NCI-H748 (cell line): ENCODE results near the gene MMP11.

Experiments used
- DNase-seq: peaks from one replicate; lab custom pipeline; 2025; ENCODE audit not compliant: unreplicated experiment; lab: John Stamatoyannopoulos, UW

Gene MMP11

DNA sequence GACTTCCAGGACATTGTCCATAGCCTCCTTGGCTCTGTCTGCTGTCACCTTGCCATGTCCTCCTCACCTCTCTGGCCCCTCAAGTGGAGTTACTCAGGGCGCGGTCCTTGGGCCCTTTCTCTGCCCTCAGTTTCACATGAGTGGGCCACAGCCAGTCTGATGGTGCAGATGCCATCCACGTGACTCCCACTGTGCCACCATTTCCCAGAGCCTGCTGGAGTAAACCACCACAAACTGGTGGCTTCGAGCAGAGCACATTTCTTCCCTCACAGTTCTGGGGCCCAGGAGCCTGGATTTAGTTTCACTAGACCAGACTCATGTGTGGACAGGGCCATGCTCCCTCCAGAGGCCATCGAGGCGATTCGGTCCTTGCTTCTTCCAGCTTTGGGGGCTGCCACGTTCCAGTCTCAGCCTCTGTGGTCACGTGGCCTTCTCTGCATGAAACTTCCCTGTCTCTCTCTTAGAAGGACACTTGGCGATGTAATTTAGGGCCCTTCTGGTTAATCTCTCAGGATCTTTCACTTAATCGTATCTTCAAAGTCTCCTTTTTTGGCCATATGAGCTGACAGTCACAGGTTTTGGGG lies 28.7 kb downstream of the MMP11 start:
- DNase-seq = no peak

DNA sequence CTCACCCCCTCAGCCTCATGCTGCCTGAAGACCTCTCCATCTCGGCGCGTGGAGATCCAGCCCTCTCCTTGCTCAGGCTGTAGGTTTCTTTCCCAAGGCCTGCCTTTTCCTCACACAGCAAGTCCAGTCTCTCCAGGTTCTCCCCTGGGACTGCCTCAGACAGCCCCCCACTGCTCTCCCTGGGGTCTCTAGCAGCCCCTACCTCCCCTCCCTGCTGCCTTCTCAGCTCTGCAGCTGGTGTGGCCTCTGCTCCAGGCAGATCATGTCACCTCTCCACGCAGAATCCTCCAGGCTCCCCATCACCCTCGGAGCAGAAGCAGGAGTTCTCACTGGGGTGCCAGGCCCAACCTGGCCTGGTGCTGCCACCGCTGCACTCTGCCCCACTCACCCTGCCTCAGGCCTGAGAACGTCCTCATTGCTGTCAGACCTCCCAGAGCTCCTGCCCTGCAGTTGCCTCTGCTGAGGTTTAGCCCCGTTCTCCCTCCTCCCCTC lies 29.3 kb downstream of the MMP11 start:
- no peak for DNase-seq

DNA sequence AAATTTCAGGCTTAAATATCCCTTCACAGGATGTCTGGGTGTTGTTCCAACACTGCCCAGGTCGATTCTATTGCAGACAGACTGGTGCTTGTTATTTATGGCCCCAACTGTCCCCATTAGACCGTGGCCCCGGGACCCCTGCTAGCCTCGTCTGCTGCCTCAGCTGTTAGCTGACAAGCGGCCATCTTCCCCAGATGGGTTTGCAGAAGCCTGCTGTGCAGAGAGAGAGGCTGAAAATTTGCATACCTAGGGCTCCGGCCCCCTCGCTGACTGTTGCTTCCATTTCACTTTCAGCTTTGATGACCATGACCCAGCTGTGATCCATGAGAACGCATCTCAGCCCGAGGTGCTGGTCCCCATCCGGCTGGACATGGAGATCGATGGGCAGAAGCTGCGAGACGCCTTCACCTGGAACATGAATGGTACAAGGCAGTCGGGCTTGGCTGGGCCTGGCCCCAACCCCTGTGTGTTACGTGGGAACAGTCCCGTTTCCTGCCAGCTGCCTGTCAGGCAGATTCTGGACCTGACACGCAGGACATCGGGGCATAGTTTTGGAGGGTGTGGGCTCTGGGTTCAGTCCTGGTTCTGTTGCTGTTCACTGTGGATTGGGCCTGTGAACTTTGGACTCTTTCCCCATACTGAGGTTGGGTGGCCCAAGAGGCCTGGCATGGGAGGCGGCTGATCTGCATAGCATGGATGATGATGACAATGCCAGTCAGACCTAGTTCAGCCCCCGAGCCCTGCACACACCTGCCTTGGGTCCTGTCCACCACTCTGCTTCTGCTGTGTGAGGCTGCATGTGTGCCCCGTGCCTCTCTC lies 30.6 kb downstream of the MMP11 start:
- DNase-seq = no peak

DNA sequence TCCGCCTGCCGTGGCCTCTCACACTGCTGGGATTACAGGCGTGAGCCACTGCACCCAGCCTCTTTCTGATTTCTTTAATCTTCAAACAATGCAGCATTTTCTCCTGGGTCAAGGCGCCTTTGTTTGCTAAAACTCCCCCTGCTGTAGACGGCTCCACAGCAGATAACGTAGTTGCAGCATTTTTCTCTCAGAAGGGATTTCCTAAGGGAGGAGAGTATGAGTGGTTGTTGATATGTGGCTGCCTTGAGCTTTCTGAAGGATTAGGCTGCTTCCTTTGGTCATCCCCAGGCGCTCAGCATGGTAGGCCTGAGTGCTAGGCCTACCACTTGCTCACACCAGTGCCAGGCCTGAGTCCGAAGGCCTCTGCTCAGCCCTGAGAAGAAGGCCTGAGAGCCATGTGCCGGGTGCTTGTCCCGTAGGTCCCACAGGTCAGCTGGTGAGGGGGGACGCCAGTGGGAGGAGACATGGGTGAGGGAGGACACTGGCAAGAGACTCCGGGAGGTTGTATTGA lies 32.2 kb downstream of the MMP11 start:
- DNase-seq = no peak

DNA sequence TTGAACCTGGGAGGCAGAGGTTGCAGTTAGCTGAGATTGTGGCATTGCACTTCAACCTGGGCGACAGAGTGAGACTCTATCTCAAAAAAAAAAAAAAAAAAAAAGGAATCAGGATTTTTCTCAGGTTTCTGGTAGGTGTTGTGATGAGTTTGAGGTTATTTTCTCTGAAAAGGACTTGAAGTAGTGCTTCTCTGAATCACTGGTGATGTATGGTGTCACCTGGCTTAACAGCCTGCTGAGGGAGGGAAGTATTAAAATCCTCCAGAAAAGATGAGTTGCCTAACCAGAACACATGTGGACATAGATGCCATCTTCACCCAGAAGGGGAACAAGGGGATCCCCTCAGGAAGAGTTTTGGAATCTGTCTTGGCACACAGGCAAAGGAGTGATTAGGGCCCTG lies 34.2 kb downstream of the MMP11 start:
- no peak for DNase-seq

DNA sequence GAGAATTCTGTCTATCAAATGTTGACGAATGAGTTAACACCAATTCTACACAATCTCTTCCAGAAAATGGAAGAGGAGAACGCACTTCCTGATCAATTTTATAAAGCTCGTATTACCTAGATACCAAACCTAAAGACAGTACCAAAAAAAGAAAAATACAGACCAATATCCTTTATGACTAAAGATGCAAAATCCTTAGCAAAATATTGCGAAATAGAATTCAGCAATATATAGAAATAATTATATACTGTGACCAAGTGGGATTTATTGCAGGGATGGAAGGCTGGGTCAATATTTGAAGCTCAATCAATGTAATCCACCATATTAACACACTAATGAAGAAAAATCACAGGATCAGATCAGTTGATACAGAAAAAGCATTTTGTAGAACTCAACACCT lies 39.7 kb downstream of the MMP11 start:
- no peak for DNase-seq

DNA sequence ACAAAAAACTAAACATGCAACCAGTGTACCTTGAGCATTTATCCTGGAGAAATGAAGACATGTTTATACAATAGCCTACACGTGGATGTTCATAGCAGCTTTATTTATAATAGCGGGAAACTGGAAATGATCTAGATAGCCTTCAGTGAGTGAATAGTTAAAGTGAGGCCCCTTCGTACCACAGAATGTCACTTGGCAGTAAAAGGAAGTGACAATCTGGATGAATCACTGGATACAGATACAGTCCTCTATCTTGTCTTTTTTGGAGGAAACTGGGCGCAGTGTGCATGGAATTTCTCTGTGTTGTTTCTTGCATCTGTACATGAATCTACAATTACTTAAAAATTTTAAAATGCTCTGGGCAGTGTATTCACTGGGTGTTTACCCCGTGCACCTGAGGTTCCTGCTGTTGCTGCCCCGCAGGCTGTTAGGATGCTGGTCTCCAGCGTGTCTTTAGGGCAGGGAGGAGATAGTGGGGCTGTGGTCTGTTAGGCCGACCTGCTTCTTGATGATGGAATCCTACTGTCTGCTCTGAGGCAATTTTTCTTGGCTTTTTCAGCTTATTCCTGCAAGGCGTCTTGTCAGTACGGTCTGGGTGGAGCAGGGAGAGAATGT lies 43.0 kb downstream of the MMP11 start:
- DNase-seq = no peak

DNA sequence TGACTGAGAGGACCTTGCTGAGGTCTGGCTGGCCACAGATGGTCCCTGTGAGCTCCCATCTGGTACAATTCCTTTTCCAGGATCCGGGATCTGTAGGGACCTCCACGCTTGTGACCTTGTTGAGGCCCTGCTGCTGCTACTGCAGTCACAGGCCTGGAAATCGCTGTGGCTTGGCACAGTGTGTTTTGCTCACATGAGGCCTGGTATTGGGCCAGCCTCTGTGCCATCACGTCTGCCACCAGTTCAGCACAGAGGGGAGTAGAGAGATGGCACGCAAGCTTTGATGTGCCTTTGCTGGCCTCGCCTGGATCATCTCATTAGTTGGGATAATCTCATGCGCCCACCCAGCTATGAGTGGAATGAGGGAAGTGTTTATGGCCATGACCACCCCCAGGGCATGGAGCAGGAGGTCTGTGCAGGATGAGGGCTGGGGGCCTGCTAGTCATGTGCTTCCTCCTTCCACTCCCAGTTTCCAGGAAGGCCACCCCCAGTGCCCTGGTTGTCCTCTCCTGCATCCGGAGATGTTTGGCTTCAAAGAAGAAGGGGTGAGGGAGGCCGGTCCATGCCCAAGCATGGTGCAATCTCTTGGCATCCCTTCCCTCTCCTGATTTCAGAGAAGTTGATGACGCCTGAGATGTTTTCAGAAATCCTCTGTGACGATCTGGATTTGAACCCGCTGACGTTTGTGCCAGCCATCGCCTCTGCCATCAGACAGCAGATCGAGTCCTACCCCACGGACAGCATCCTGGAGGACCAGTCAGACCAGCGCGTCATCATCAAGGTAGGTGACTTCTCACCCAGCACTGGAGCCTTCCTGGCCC lies 43.7 kb downstream of the MMP11 start:
- no peak for DNase-seq

DNA sequence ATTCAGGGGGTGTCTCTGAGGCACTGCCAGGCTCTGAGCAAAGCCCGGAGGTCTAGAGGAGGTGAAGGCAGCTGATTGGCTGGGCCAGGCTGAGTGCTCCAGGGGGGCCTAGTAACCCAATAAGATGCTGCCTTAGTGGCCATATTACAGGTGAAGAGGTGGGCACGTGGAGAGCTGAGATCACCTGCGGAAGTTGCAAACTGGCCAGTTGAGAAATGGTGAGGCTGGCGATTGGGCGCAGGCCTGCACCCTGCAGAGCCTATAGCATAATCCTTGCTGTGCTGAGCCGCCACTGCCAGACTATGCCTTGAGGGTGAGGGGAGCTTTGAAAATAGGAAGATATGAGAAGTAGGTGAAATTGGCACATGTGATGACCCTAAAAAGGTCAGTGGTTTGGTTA lies 44.5 kb downstream of the MMP11 start:
- no peak for DNase-seq

DNA sequence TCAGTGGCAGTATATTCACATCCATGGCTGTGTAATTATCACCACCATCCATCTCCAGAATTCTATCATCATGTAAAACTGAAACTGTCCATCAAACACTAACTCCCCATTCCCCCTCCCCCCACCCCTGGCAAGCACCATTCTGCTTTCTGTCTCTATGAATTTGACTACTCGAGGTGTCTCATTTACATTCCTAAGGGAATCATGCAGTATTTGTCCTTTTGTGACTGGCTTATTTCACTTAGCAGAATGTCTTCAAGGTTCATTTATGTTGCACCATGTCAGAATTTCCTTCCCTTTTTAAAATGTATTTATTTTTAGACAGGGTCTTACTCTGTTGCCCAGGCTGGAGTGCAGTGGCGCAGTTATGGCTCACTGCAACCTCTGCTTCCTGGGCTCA lies 45.9 kb downstream of the MMP11 start:
- no peak for DNase-seq

DNA sequence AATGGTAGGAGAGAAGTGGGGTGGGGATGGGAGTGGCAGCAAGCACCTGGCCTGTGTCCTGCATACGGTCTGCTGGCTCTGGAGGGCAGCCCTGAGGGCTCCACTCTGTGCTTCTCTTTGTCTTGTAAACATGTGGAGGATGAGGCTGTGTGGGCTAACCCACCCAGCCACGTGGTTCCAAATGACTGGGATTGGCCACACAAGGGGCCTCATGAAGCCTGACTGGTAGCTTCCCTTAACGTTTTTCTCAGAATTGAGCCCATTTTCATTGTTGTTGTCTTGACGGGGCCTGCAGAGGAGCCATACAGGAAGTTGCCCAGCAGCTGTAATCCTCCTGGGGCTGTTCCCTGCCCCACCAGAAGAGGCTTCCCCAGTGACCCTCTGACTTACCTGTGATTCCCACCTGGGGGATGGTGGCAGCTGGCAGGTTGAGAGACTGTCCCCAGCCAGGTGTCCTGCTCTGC lies 48.1 kb downstream of the MMP11 start:
- DNase-seq = no peak

DNA sequence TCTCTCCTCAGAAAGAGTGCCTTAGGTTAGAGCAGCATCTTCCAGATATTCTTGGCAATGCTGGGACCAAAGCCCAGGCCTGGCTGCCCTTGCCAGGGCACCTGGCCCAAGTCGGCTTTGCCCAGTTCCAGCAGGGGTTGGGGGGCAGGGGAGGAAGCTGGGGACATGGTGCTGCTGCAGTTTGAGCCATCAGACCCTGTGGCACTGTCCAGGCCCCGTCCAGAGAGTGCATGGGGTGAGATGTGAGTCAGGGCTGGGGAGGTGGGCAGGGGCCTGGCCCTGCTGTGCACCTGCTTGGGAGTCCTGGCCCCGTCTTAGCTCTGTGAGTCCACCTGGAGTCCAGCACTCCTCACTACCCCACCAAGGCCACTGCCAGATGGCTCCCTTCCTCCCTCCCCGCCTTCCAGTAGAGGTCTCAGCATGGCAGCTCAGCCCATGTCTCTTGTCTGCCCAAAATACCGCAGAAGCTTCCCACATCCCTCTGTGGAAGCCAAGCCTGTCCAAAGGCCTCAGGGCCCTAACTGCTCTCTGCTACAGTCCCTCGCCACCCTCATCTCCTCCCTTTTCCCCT lies 49.5 kb downstream of the MMP11 start:
- DNase-seq = no peak

DNA sequence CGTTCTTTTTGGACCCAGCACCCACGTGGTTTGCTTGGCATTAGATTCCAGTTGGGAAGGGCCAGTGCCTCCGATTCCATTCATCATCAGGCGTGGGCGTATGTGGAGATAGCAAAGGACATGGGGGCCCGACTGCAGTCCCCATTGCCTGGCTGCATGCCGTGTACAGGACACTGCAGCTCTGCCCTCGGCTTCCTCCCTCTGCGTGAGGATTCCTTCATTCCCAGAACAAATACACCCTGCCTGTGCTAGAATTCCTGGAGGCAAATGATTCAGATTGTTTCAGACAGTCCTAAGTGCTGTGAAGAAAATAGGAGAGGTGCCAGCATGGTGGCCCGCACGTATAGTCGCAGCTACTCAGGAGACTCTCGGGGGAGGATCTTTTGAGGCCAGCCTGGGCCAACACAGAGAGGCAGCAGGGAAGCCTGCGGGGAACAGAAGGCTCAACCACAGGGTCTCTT lies 50.7 kb downstream of the MMP11 start:
- DNase-seq = no peak

DNA sequence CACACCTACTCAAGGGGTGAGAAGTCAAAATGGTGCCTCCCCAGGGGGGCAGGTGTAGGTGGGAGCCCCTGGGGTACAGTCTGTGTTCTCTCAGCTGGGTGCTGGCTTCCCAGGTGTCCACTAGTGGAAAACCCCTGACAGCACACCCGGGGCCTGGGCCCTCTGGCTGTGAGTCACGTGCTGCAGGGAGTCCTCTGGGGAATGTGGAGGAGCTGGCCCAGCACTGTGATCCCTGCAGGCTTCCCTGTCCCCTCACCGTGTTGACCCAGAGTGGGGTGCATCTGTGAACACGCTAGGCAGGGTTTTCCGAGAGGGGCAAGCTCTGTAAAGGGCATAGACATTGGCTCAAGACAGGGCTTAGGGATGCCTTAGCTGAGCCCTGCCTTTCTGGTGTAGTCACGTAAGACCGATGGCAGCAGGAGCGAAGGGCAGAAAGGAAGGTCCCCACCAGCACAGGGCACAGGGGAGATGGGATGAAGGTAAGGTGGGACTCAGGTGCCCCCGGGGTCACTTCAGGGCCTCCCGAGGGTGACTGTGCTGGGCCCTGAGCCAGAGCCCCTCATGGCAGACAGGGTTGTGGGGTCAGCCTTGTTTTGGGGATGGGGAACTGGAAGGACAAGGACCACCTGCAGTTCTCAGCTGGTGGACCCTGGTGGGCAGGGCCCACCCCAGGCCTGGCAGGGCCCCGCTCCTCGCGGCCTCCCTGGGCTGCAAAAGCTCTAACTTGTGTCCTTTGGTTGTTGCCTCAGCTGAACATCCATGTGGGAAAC lies 52.0 kb downstream of the MMP11 start:
- no peak for DNase-seq

DNA sequence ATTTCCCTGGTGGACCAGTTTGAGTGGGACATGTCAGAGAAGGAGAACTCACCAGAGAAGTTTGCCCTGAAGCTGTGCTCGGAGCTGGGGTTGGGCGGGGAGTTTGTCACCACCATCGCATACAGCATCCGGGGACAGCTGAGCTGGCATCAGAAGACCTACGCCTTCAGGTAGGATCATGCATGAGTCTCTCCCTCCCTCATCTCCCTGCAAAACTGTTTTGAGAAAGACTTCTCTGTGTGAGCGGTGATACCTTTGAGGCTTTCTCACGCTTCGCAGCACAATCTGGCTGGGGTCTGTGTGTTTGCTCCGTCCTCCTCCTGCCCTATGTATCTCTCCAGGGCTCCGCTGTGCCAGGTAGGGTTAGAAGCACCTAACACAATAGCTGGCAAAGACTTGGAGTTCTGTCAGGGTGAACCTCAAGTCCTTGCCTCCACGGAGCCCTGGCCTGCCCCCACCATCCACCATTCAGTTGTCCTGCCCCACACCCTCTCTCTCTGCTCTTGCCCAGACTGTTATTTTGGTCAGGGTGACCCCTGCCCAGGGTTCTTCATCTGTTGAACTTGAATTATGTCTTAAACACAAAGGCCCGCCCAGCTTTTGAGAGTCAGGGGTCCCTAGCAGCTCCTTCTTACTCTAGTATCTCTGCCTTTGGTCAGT lies 52.7 kb downstream of the MMP11 start:
- no peak for DNase-seq

DNA sequence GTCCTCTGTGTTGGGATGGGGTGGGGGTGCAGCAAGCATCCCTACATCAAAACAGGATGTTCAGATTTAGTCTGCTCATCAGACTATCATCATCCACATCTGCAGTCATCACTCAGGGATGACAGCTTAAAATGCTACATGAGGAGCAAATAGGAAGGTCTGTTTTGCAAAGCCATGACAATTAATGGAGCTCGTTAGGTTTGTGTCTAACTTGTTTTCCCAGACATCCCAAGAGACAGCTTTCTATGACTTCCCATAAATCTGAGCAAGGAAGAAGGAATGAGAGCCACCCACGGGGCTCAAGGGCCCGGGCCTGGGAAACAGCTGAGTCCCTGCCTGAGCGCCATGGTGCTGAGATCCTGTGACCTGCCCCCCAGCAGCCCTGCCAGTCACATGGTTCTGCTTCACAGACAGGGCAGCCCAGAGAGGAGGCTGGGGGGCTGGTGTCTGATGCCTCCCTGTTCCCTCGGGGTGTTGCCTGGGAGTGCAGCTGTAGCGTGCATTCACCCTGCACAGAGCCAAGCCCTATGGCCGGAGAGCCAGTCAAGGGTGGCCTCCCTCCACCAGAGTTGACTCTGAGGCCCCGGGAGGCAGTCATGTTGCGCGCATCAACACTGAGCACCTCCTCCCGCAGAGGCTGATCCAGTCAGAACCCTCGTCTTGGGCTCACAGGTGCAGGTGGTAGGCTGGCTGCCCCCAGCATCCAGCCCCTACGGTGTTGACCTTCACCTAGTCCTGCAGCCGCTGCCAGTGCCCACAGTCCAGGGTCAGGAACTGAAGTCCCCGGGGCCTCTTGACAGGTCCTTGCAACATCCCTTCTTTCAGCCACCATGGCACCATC lies 54.1 kb downstream of the MMP11 start:
- no peak for DNase-seq

DNA sequence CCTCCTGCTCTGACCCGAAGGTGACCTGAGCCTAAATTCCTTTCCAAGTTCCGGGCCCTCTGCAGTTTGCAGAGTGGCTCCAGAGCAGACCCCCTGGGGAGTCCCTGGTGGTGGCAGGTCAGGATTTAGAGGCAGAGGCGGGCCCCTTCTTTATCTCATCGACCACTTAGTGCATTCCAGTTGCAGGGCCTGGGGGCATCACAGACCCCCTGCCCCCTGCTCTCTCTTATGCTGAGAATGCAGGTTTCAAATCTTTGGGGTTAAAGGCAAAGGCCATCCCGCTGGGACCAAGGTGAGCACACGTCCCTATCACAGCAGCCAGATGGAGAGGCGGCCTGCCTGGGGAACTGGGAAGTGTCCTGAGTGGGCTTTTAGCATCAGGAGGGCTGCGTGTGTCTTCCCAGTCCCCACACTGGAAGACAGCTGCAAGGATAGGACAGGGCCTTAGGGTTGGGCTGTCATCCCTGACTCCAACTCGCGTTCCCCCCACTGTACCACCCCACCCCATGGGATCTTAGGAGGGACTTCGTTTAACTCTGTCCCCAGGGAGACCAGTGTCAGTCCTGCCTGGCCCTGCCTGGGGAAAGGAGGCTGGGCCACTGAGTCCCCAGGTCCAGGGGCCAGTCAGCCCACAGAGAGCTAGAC lies 54.8 kb downstream of the MMP11 start:
- DNase-seq = no peak
